Type B pancreatic cell (in vitro differentiated cells): ENCODE data around the gene PGF. TPM values are rescaled to one million over a fixed set of nuclear protein-coding genes. Genes with fewer than 3 reads are reported as not detected.

Source experiments
- DNase-seq: peaks from one replicate; pipeline ENCODE4 v3.0.0; 2021; ENCODE audit warnings: mixed read lengths; ENCODE audit not compliant: unreplicated experiment; ENCODE audit errors: extremely low spot score
- H3K27ac Mint-ChIP-seq: 2 replicates; pipeline ENCODE4 v1.8.0; 2021; ENCODE audit warnings: mild to moderate bottlenecking, mixed read lengths
- H3K27me3 Mint-ChIP-seq: 2 replicates; pipeline ENCODE4 v1.8.0; 2021; ENCODE audit warnings: mixed read lengths
- H3K36me3 Mint-ChIP-seq: 2 replicates; pipeline ENCODE4 v1.8.0; 2021; ENCODE audit warnings: mixed read lengths
- H3K4me1 Mint-ChIP-seq: one replicate; pipeline ENCODE4 v1.8.0; 2021; ENCODE audit warnings: mixed read lengths; ENCODE audit not compliant: unreplicated experiment
- H3K4me3 Mint-ChIP-seq: 2 replicates; pipeline ENCODE4 v1.8.0; 2021; ENCODE audit warnings: mild to moderate bottlenecking, mixed read lengths
- H3K9me3 Mint-ChIP-seq: 2 replicates; pipeline ENCODE4 v1.8.0; 2021; ENCODE audit warnings: mixed read lengths
- total RNA-seq: library from RNA; stranded (reverse); gene quantifications from 2 replicates; pipeline ENCODE4 v1.2.1, GENCODE V29; 2021; ENCODE audit warnings: low replicate concordance
- TF ChIP-seq, protein P1 (sequence below): fragments of 200-600 bp; sonication (generic); conservative IDR thresholded peaks from 2 replicates; pipeline ENCODE4 v1.5.0; 2021; ENCODE audit warnings: antibody characterized with exemption, mild to moderate bottlenecking

The PGF gene
- total RNA-seq, 1 donor from 2014 or later: 16.8 TPM

DNA sequence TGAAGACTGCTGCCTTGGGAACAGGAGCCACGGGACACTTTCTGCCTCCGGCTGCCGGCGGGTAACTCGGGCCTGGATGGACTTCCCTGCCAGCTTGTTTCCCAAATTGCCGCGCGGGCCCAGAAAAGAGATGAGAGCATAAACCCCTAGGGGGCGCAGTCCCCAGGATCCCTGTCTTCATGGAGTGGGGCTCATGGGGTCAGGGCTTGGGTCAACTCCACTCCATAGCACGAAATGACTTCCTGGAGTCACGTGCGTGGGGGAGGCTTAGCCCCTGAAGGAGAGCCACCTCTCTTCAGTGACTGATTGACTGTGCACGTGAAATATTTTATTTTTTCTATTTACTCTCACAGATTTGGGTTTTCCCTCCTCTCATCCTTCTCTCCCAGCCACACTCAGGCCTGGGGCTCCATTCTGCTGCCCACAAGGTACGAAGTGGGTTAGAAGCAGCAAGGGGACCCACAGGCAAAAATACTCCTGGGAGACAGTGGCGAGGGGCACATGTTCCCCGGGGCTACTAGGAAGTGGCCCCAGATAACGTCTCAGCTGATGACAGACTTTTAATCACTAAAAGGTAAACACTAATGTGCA lies 10.0 kb downstream of the PGF start:
- TF ChIP-seq, protein P1, sequence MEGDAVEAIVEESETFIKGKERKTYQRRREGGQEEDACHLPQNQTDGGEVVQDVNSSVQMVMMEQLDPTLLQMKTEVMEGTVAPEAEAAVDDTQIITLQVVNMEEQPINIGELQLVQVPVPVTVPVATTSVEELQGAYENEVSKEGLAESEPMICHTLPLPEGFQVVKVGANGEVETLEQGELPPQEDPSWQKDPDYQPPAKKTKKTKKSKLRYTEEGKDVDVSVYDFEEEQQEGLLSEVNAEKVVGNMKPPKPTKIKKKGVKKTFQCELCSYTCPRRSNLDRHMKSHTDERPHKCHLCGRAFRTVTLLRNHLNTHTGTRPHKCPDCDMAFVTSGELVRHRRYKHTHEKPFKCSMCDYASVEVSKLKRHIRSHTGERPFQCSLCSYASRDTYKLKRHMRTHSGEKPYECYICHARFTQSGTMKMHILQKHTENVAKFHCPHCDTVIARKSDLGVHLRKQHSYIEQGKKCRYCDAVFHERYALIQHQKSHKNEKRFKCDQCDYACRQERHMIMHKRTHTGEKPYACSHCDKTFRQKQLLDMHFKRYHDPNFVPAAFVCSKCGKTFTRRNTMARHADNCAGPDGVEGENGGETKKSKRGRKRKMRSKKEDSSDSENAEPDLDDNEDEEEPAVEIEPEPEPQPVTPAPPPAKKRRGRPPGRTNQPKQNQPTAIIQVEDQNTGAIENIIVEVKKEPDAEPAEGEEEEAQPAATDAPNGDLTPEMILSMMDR: peak; percentile 75
- Mint-ChIP-seq H3K9me3 (no peaks in the 10 kb centered on the region), H3K4me1 (peaks cover 15% of the 10 kb centered on the region), H3K27ac (no peak overlapping the region), H3K27me3 (no peaks in the 10 kb centered on the region), H3K4me3 (no peak overlapping the region), H3K36me3 (peaks cover 5% of the 10 kb centered on the region)
- DNase-seq: no peak

DNA sequence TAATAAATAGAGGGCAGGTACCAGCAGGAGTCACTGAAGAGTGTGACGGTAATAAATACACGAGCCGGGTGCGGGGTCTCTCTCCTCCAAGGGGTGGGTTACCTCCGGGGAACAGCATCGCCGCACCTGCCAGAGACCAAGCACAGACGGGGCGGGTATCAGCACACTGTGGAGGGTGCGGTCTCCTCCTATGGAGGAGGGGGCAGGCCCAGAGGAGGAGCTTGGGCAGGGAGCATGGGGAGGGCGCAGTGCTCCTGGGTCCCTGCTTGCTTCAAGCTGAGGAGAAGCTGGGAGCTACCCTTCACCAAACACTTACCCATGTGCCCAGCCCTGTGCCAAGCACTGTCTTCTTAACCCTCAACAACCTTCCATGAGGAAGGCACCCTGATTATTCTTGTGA lies 12.8 kb downstream of the PGF start:
- peaks cover 11% of the 10 kb centered on the region for H3K4me1 Mint-ChIP-seq
- DNase-seq: no peak
- H3K27ac Mint-ChIP-seq: no peak overlapping the region
- H3K4me3 Mint-ChIP-seq: no peak overlapping the region
- H3K9me3 Mint-ChIP-seq: no peaks in the 10 kb centered on the region
- no peaks in the 10 kb centered on the region for H3K36me3 Mint-ChIP-seq
- peaks cover 4% of the 10 kb centered on the region for H3K27me3 Mint-ChIP-seq
- TF ChIP-seq, protein P1: no peak

DNA sequence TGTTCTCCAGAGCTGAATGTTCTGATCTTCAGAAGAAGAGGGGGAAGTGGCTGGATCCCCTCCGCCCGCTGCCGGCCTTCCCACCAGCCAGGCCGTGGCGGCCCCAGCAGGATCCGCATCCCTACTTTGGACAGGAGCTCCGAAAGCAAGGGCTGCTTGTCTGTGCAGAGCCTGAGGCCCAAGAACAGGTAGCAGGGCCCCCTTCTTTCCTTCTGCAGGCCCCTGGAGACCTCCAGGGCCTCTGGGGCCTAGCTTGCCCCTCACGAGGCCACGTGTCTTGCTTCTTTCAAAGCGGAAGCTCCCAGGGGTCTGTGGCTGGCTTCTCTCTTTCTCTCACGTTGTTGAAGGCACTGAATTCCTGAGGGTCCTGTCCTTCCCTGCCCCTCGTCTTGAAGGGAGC lies 13.2 kb downstream of the PGF start:
- peaks cover 4% of the 10 kb centered on the region for H3K27me3 Mint-ChIP-seq
- peaks cover 11% of the 10 kb centered on the region for H3K4me1 Mint-ChIP-seq
- H3K9me3 Mint-ChIP-seq: no peaks in the 10 kb centered on the region
- no peak overlapping the region for H3K27ac Mint-ChIP-seq
- TF ChIP-seq, protein P1: no peak
- no peaks in the 10 kb centered on the region for H3K36me3 Mint-ChIP-seq
- H3K4me3 Mint-ChIP-seq: no peak overlapping the region
- no peak for DNase-seq

DNA sequence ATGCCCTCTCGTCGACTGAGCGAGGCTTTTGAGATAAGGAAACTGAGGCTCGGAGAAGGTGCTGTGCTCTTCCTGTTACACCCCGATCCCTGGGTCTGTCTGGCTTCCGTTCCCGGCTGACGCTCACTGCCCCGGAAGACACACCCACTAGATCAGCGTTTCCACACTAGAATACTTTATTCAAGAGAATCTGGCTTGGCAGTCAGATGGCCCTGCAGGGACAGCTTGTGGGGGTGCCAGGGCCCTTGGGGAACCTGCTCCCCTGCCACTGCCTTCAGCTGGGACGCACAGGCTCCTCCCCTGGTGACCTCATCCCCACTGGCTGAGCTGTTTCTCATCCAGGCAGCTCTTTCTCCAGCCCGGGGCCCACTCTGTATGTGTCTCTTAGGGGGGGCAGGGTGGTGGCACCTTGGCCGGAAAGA lies 13.7 kb downstream of the PGF start:
- peaks cover 8% of the 10 kb centered on the region for H3K27me3 Mint-ChIP-seq
- no peak for DNase-seq
- H3K27ac Mint-ChIP-seq: no peak overlapping the region
- H3K4me3 Mint-ChIP-seq: no peak overlapping the region
- H3K36me3 Mint-ChIP-seq: no peaks in the 10 kb centered on the region
- peaks cover 10% of the 10 kb centered on the region for H3K4me1 Mint-ChIP-seq
- TF ChIP-seq, protein P1: no peak
- H3K9me3 Mint-ChIP-seq: no peaks in the 10 kb centered on the region

DNA sequence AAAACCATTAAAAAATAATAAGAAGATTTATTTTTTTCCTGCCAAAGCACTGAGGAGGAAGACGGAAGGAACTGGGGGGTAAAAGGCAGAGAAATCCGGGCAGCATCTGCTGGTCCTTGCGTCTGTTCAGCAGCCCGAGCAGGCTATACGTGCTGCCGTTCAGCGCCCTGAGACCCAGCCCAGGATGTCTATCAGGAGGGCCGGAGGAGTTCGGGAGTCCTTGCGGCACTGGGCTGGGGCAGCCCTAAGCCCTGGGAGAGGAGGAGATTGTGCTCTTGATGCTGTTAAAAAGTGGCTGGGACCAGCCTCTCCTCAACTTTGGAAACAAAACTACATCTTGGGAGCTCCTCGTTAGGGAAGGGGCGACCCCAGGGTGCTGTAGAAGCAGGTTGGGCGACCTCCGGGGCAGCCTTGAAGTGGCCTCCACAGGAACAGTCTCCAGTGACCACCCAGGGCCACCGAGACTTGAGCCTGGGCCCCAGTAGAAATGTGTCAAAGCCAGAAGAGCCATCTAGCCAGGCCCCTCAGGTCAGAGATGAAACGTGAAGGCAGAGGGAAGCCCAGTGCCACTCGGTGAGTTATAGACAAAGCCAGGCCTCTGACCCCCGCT lies 14.3 kb downstream of the PGF start:
- H3K27me3 Mint-ChIP-seq: peaks cover 10% of the 10 kb centered on the region
- DNase-seq: no peak

More for the DNA sequence above, 14.3 kb downstream of the PGF start:
- Mint-ChIP-seq H3K9me3 (no peaks in the 10 kb centered on the region), H3K4me1 (peaks cover 4% of the 10 kb centered on the region), H3K27ac (no peak overlapping the region), H3K4me3 (no peak overlapping the region), H3K36me3 (no peaks in the 10 kb centered on the region)
- TF ChIP-seq, protein P1: no peak
